SK-N-SH (cell line): Measurements from ENCODE around the gene HMGCL.

Source experiments
- CHD2 ChIP-seq: fragments of 150-350 bp; IDR thresholded peaks from 2 replicates; pipeline ENCODE4 v1.6.1; 2018; ENCODE audit warnings: low read length; ENCODE audit not compliant: partially characterized antibody
- SIN3A ChIP-seq: IDR thresholded peaks from 2 replicates; pipeline ENCODE4 v1.6.1; 2012; ENCODE audit warnings: low read depth, mild to moderate bottlenecking, low read length, moderate library complexity, borderline replicate concordance
- TF ChIP-seq, protein P1 (sequence below): fragments of 200-600 bp; sonication (generic); IDR thresholded peaks from 2 replicates; pipeline ENCODE4 v1.6.1; 2017; ENCODE audit warnings: antibody characterized with exemption, mild to moderate bottlenecking, moderate library complexity

DNA sequence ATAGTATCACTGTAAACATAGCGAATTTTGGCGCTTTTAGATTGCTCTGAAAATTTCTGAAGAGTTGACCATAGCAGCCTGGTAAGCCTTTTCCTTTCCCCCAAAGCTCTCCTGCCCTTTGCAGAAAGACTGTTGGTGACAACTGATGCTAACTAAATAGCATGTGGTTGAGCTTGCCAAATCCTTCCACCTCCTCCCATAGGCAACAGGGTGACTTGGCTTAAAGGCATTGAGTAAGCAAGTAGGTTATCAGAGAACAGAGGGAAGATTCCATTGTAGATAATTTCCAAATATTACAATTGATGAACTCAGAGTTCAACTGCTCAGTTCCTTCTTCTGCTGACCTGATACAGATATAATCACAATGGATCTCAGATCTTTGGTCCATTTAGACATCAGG lies 19.9 kb upstream of the HMGCL start:
- no peak for TF ChIP-seq CHD2
- no peak for TF ChIP-seq SIN3A
- TF ChIP-seq, protein P1, sequence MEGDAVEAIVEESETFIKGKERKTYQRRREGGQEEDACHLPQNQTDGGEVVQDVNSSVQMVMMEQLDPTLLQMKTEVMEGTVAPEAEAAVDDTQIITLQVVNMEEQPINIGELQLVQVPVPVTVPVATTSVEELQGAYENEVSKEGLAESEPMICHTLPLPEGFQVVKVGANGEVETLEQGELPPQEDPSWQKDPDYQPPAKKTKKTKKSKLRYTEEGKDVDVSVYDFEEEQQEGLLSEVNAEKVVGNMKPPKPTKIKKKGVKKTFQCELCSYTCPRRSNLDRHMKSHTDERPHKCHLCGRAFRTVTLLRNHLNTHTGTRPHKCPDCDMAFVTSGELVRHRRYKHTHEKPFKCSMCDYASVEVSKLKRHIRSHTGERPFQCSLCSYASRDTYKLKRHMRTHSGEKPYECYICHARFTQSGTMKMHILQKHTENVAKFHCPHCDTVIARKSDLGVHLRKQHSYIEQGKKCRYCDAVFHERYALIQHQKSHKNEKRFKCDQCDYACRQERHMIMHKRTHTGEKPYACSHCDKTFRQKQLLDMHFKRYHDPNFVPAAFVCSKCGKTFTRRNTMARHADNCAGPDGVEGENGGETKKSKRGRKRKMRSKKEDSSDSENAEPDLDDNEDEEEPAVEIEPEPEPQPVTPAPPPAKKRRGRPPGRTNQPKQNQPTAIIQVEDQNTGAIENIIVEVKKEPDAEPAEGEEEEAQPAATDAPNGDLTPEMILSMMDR: no peak
